GM12878 (cell line): ENCODE data around the gene ELAVL1. TPM values are rescaled to one million over a fixed set of nuclear protein-coding genes. Genes with fewer than 3 reads are reported as not detected.
A peak's percentile ranks its signal among the peaks of the same experiment; 100 is the strongest.

ENCODE experiments used
- BHLHE40 ChIP-seq, 2 experiments: fragments of 450-650 bp in 1 of 2; IDR thresholded peaks; 2 replicates each; pipeline ENCODE4 v1.6.1; 2011 to 2017; ENCODE audit warnings: low read depth in 2 of 2, borderline replicate concordance in 1 of 2, improper control_type of control experiment in 1 of 2, low read length in 1 of 2, mild to moderate bottlenecking in 1 of 2
- CUX1 ChIP-seq: IDR thresholded peaks from 2 replicates; pipeline ENCODE4 v1.6.1; 2012; ENCODE audit warnings: improper control_type of control experiment, low read depth, low read length; ENCODE audit not compliant: insufficient replicate concordance
- E2F4 ChIP-seq: IDR thresholded peaks from 2 replicates; pipeline ENCODE4 v1.6.1; 2012; ENCODE audit warnings: low read depth, low read length, improper control_type of control experiment
- HCFC1 ChIP-seq: fragments of 150-350 bp; IDR thresholded peaks from 2 replicates; pipeline ENCODE4 v1.6.1; 2014; ENCODE audit warnings: low read length
- HSF1 ChIP-seq: fragments of 150-350 bp; IDR thresholded peaks from 2 replicates; pipeline ENCODE4 v1.6.1; 2014; ENCODE audit warnings: mild to moderate bottlenecking, low read depth, low read length
- POLR2A ChIP-seq: IDR thresholded peaks from 2 replicates; pipeline ENCODE4 v1.6.1; 2011; ENCODE audit warnings: low read depth, mild to moderate bottlenecking, low read length
- RAD51 ChIP-seq: fragments of 450-650 bp; IDR thresholded peaks from 2 replicates; pipeline ENCODE4 v1.6.1; 2016; ENCODE audit warnings: moderate library complexity, mild to moderate bottlenecking, inconsistent platforms
- REST ChIP-seq: IDR thresholded peaks from 2 replicates; pipeline ENCODE4 v1.6.1; 2012; ENCODE audit warnings: mild to moderate bottlenecking, low read depth, low read length
- SIN3A ChIP-seq: IDR thresholded peaks from 2 replicates; pipeline ENCODE4 v1.6.1; 2012; ENCODE audit warnings: low read depth, low read length, improper control_type of control experiment
- SMARCA5 ChIP-seq: fragments of 450-650 bp; IDR thresholded peaks from 2 replicates; pipeline ENCODE4 v1.6.1; 2017; ENCODE audit warnings: mild to moderate bottlenecking
- SMC3 ChIP-seq: IDR thresholded peaks from 2 replicates; pipeline ENCODE4 v1.6.1; 2011; ENCODE audit warnings: low read length, improper control_type of control experiment, borderline replicate concordance
- SPI1 ChIP-seq: IDR thresholded peaks from 2 replicates; pipeline ENCODE4 v1.6.1; 2011; ENCODE audit warnings: low read depth, mild to moderate bottlenecking, low read length, moderate library complexity, borderline replicate concordance; ENCODE audit not compliant: insufficient read depth
- polyA plus RNA-seq, 11 experiments: library from polyadenylated mRNA; depleted of rRNA in 4 of 11; unstranded in 6 of 11; stranded (reverse) in 5 of 11; fragments of >200 nt; fragmentation: Nextera tagmentation in 4 of 11; fragmentation: Illumina TruSeq in 1 of 11; extraction: Ambion mirVana in 4 of 11; extraction: Trizol in 1 of 11; gene quantifications; 1 replicate in 1 of 11; 2 replicates in 10 of 11; pipeline versions ENCODE4 v1.2.1 to v1.2.3, GENCODE V29; 2011 to 2016; ENCODE audit warnings: inconsistent platforms in 2 of 11, missing spikeins in 2 of 11, low read depth in 1 of 11
- total RNA-seq, 4 experiments: library from RNA; depleted of rRNA in 3 of 4; stranded (reverse); fragments of >200 nt in 3 of 4; fragmentation: Illumina TruSeq in 1 of 4; extraction: Trizol in 1 of 4; gene quantifications; 2 replicates each; pipeline versions ENCODE4 v1.2.1 to v1.2.3, GENCODE V29; 2013 to 2021
- TF ChIP-seq, protein P1 (sequence below), 3 experiments: IDR thresholded peaks in 2 of 3; conservative IDR thresholded peaks in 1 of 3; 2 replicates each; pipeline ENCODE4 v1.5.1; 2011; ENCODE audit warnings: low read depth in 3 of 3, low read length in 3 of 3, mild to moderate bottlenecking in 3 of 3, control low read depth in 2 of 3, moderate library complexity in 2 of 3, inconsistent platforms in 1 of 3, mixed read lengths in 1 of 3; ENCODE audit not compliant: control insufficient read depth in 2 of 3, insufficient read depth in 1 of 3; ENCODE audit errors: extremely low read depth in 1 of 3

The ELAVL1 gene
- total and polyA plus RNA-seq, 10 of the 15 experiments (the other 5 are each of a cell fraction or from before 2014, with no cell fraction given) = 7.4 to 155 (median 70.3) TPM

DNA sequence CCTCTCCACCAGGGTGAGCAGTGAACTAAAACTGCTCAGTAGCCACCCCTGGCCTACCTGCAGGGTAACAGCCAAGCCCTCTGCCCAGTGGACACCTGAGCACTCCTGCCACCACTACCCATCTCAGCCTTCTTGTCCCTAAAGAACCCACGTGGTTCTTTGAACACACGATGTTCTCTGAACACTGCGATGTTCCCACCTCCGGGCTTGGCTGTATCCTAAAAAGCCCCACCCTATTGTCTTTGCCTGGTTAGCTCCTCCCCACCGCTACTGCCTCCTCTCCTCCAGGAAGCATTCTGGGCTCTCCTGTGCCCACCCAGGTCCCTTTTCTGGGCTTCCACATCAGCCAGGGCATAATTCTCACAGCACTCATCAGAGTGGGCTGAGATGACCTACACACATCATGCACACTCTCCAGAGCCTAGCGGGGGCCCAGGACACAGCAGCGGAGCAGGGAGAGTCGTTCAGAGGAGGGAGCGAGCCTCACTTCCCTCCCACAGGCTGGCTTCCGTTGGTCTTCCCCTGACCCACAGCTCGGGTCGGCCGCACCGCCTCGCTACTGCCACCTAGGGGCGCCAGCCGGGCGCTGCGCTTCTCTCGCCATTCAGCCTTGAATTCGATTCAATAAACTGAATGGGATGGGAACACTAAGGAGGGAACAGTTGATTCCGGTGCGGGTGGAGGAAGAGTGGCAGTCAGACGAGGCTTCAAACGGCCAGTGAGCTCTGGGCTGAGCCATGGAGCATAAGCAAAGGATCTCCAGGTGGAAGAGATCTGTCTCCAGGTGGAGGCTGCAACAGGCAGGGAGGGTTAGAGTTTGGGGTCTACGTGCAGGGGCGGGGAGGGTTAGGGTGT is 3.2 kb downstream of the ELAVL1 start (continued):
- no peak for TF ChIP-seq REST
- TF ChIP-seq POLR2A = peak; percentile 64
- no peak for TF ChIP-seq SIN3A
- TF ChIP-seq HCFC1 = peak; percentile 47; the same call in 1 of the 2 replicates
- 0 out of 2 replicates have a peak, but pooled peaks have one; percentile 13 for TF ChIP-seq E2F4
- no peak for TF ChIP-seq CUX1
- no peak for TF ChIP-seq HSF1
- peak; percentile 71; the same call in 1 of the 2 replicates for TF ChIP-seq SPI1
- TF ChIP-seq SMC3 = peak; percentile 59; the same call in 1 of the 2 replicates
- TF ChIP-seq BHLHE40 (IDR thresholded peaks at IDR 0.05; ENCODE audit: borderline replicate concordance in 1 of 2, low read depth in 2 of 2, low read length in 1 of 2) = peak in 1 of 2 experiments; percentile 34; a peak in 1 of 4 replicates
- peak; percentile 92; the same call in 1 of the 2 replicates for TF ChIP-seq SMARCA5
- no peak for TF ChIP-seq RAD51
- TF ChIP-seq, protein P1, sequence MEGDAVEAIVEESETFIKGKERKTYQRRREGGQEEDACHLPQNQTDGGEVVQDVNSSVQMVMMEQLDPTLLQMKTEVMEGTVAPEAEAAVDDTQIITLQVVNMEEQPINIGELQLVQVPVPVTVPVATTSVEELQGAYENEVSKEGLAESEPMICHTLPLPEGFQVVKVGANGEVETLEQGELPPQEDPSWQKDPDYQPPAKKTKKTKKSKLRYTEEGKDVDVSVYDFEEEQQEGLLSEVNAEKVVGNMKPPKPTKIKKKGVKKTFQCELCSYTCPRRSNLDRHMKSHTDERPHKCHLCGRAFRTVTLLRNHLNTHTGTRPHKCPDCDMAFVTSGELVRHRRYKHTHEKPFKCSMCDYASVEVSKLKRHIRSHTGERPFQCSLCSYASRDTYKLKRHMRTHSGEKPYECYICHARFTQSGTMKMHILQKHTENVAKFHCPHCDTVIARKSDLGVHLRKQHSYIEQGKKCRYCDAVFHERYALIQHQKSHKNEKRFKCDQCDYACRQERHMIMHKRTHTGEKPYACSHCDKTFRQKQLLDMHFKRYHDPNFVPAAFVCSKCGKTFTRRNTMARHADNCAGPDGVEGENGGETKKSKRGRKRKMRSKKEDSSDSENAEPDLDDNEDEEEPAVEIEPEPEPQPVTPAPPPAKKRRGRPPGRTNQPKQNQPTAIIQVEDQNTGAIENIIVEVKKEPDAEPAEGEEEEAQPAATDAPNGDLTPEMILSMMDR (IDR thresholded peaks at IDR 0.05 in 2 of 3, conservative IDR thresholded peaks at IDR 0.05 in 1 of 3; ENCODE audit: control insufficient read depth in 2 of 3, extremely low read depth in 1 of 3, insufficient read depth in 1 of 3, low read depth in 3 of 3, low read length in 3 of 3) = peak; percentile 97 to 99 (median 98); a peak in 5 of 6 replicates
